Effector CD4-positive, alpha-beta T cell (primary cell): ENCODE results near the gene HDAC9.

Source experiments
- DNase-seq: peaks from one replicate; pipeline ENCODE4 v3.0.0-alpha.2; 2020

HDAC9 gene

DNA sequence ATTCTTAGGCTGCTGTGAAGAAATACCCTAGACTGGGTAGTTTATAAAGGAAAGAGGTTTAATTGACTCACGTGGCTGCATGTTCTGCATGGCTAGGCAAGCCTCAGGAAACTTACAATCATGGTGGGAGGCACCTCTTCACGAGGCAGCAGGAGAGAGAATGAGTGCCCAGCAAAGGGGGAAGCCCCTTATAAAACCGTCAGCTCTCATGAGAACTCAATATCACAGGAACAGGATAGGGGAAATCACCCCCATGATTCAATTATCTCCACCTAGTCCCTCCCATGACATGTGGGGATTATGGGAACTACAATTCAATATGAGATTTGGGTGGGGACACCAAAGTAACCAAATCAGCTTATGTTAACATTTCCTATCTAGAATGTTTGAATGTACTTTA is 362.7 kb downstream of the HDAC9 start:
- DNase-seq, result no peak

DNA sequence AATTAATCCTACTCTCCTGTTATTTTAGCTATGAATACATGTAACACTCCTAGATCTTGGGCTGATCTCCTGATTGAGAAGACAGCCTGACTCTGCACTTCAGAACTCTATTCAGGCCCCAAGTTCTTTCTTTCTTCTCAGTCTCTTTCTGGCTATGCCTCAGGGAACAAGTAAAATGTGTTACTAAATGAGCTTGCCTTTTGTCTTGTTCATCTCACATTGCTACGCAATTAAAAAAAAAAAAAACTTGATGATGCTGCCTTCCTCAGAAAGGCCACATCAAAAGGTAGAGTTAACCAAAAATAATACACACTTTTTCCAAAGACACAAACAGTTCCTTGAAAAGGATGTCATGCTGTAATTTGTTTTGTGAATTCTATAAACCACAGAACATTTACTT is 363.8 kb downstream of the HDAC9 start:
- no peak for DNase-seq

GRCh38 chr7:18860221-18860620 is 364.7 kb downstream of the HDAC9 start:
- DNase-seq, result no peak

- no peak for DNase-seq
Observed at GRCh38 chr7:18861514-18862118, 366.1 kb downstream of the HDAC9 start.

DNA sequence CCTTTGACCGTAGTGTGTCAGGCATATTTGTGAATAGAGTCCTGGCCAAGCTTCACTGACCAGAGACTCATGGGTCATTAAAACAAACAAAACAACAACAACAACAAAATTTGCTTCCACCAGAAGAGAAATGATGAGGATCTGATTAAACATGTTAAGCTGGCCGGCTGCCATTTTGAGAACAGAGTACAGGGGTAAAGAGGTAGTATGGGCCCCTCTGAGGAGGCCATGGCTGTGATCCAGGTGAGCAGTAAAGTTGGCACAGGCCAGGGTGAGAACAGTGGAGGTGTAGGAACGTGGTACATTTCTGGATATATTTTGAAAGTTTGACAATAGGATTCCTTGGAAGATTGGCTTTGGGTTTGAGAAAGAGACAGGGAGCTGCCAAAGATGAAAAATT is 369.4 kb downstream of the HDAC9 start:
- DNase-seq, result no peak

- no peak for DNase-seq
Observed at GRCh38 chr7:18866359-18867036, 370.9 kb downstream of the HDAC9 start.

GRCh38 chr7:18872344-18872743 is 376.8 kb downstream of the HDAC9 start:
- no peak for DNase-seq

DNA sequence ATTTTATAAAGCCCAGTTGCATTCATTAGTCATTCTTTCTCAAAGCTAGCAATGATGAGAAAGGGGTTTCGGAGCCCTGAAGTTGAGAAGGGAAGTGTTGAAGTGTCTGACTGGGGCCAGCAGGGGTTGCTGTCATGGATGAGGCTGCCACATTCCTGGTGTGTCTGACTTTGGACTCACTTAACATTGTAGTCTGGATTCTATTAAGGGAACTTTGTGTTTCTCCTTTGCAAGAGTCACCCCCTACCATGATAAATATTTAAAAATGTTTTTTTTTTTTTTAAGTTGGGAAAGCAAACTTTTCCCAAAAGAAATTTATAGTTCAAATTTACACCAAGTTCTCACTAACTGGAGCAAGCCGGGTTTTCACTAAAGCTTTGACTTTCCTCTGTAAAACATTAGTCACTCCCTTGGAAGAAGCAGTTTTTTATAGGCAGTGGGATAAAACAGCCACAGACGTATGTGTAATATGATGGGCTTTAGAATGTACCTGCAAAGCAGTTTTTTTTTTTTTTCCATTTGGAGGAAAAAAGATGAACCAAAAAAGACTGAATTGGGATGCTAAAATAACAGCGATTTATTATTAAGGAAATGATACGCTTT is 378.3 kb downstream of the HDAC9 start:
- no peak for DNase-seq

DNA sequence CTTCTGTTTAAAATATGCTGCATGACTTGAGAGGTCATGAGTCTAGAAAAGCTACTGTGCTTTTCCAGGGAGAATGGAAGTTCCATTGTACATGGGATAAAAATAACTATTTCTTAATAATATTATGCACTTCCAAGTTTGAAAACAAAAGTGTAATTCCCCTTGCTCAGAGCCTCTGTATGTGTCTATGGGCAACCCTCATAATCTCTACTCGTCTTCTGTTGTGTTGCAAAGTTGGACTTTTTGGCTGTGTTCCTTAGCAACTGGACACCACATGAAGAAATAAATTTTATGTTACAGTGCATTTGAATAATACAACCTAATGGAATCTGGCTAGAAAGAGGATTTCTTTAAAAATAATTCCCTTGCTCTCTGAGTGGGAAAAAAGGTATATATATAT is 379.3 kb downstream of the HDAC9 start:
- DNase-seq, result no peak

- no peak for DNase-seq
Observed at GRCh38 chr7:18877874-18878273, 382.3 kb downstream of the HDAC9 start.

DNA sequence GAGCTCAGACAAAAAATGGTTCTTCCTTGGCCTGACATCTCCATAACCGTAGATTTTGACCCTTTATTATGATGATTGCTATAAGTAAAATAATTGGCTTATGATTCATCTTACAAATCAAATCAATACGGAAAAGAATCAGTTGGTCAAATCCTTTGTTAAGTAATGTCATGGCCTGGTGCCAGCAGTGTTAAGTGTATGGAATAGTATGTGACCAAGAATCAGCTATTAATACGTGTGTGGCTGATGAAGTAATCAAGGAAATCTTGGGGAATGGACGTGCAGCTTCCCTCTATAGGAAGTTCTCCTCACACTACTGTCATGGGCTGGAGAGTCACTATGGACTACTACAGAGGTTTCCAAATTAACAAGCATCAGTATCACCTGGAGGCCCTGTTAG is 391.3 kb downstream of the HDAC9 start:
- DNase-seq, result no peak

- DNase-seq, result no peak
Observed at GRCh38 chr7:18889436-18889835, 393.9 kb downstream of the HDAC9 start.

DNA sequence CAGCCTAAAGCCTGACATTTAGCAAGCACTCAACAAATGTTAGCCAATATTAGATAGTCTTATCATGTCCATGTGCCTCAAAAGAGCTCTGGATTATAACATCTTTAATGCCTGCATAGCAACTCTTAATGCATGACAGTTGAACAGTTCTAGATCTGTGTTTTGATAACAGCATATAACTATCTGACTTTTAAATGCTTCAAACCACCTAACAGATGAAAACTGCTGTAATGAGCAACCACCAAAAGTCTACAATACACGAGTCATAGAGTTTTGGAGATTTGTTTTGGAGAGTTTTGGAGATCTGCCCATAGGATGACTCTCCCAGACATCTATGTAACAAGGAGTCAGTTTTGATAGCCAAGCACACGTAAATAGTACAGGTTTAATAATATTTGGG is 394.6 kb downstream of the HDAC9 start:
- no peak for DNase-seq

- DNase-seq, result no peak
Observed at GRCh38 chr7:18890885-18891621, 395.5 kb downstream of the HDAC9 start.

GRCh38 chr7:18893156-18893555 is 397.6 kb downstream of the HDAC9 start:
- no peak for DNase-seq

- DNase-seq, result no peak
Observed at GRCh38 chr7:18894155-18894554, 398.6 kb downstream of the HDAC9 start.

- DNase-seq, result no peak
Observed at GRCh38 chr7:18895456-18895855, 399.9 kb downstream of the HDAC9 start.

DNA sequence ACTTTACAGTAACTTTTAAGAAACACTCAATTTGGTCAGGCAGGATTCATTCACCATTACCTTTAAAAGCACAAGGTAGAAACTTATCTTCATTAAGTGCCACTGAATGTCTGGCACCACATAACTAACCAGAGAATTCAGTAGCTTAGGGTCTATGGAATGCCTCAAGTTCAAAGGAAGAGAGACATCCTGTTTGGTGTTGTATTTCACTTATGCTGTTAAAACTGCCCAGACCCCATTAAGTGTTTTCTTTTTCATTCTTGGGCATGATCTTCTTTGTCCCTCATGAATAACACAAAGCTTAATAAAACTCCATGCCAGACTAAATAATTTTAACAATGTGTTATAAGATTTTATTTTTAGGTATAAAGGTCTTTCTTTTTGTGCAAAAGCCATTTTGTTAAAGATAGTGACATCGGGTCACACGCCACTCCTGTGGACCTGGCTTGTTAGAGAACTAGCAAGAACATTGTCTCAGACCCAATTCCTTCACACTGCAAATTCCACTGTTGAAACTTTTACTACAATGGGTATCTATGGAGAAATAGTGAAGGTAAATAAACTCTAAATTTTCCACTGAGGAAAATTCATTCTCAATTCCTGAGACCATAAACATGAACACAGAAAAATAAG is 400.9 kb downstream of the HDAC9 start:
- DNase-seq, result no peak

GRCh38 chr7:18900236-18900635 is 404.7 kb downstream of the HDAC9 start:
- no peak for DNase-seq

GRCh38 chr7:18900803-18901202 is 405.3 kb downstream of the HDAC9 start:
- no peak for DNase-seq

GRCh38 chr7:18901351-18901750 is 405.8 kb downstream of the HDAC9 start:
- DNase-seq, result no peak

GRCh38 chr7:18901982-18902421 is 406.5 kb downstream of the HDAC9 start:
- DNase-seq, result no peak

DNA sequence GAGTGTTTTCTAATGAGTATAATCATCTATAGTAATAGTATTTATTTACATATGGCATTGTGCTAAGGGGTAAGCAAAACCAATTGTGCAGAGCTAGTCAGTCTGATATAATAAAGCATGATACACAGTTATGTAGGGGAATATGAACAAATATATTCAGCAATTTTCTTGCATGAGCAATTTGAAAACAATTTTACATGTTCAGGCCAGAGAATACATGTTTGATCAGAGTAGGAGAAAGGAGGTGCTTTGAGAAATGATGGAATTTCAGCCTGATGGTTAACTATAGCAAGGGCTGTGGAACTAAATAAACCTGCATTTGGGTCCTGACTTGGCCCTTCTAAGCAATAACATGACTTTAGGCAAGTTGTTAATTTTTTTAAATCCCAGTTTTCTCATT is 407.3 kb downstream of the HDAC9 start:
- DNase-seq, result no peak
